HG03095 (cell line): ENCODE results near the gene SLIT1.

Experiments
- ATAC-seq: cut with Tn5 transposase; IDR thresholded peaks from one replicate; pipeline ENCODE4 v1.9.1; 2021; ENCODE audit warnings: moderate library complexity; ENCODE audit not compliant: unreplicated experiment

Gene SLIT1

DNA sequence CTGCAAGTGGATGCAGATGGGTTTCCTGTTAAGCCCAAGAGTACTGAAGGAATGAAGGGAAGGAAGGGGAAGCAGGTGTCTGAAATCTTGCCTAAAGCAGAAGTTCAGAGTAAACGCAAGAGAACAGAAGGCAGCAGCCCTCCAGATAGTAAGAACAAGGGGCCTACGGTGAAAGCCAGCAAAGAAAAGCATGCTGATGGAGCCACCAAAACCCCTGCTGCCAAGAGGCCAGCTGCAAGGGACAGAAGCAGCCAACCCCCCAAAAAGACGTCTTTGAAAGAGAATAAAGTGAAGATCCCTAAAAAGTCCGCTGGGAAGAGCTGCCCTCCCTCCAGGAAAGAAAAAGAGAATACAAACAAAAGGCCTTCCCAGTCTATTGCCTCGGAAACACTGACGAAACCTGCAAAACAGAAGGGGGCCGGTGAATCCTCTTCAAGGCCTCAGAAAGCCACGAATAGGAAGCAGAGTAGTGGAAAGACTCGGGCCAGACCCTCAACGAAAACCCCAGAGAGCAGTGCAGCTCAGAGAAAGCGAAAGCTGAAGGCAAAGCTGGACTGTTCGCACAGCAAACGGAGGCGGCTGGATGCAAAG lies 201.1 kb downstream of the SLIT1 start:
- no peak for ATAC-seq

DNA sequence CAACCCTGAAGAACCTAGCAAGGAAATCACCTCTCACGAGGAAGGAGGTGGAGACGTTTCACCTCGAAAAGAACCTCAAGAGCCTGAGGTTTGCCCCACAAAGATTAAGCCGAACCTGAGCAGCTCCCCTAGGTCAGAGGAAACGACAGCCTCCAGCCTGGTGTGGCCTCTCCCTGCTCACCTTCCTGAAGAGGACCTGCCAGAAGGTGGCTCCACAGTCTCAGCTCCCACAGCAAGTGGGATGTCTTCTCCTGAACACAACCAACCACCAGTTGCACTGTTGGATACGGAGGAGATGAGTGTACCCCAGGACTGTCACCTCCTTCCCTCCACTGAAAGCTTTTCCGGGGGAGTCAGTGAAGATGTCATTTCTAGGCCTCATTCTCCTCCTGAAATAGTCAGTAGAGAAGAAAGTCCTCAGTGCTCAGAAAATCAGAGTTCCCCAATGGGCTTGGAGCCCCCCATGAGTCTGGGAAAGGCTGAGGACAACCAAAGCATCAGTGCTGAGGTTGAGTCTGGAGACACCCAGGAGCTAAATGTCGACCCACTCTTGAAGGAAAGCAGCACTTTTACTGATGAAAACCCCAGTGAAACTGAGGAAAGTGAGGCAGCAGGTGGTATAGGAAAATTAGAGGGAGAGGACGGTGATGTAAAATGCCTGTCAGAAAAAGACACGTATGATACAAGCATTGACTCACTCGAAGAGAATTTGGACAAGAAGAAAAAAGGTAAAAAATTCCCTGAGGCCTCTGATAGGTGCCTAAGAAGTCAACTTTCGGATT lies 203.4 kb downstream of the SLIT1 start:
- no peak for ATAC-seq

DNA sequence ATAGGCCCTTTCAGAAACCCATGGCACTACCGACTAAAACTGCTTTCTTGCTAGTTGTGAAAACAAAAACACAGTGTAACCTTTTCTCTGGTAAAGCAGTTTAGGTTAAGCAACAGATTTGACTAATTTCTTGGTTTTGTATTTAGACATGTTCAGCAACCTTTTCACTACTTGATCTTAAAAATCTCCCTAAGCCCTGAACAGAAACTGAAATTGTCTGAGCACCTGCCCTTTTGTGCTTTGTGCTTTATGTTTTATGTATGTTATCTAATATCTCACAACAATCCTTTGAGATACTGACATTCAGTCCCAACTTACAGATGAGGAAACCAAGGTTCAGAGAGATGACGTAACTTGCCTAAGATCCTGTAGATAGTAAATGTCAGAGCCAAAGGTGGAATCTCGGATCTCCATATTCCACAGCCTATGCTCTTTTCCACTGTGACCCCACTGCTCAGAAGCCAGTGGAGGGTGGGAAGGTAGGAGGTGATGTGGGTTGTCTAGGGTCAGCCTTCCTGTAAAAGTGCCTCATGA lies 207.1 kb downstream of the SLIT1 start:
- ATAC-seq, result peak; percentile 73

DNA sequence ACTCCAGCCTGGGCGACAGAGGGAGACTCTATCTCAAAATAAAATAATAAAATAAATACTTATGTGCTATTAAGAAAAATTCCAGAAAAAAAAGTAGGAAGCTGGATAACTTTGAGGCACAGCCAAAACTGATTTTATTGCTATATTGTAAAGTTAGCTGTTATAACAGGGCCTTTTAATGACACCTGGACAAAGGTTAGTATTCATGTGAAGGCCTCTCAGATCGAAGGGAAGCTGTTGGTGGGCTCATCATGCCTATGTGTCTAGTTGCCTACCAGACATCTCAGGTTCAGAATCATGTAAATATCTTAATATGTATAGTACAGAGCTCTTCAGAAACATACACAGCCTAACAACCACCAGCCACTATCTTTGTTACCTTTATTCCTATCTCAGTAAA lies 210.6 kb downstream of the SLIT1 start:
- no peak for ATAC-seq

DNA sequence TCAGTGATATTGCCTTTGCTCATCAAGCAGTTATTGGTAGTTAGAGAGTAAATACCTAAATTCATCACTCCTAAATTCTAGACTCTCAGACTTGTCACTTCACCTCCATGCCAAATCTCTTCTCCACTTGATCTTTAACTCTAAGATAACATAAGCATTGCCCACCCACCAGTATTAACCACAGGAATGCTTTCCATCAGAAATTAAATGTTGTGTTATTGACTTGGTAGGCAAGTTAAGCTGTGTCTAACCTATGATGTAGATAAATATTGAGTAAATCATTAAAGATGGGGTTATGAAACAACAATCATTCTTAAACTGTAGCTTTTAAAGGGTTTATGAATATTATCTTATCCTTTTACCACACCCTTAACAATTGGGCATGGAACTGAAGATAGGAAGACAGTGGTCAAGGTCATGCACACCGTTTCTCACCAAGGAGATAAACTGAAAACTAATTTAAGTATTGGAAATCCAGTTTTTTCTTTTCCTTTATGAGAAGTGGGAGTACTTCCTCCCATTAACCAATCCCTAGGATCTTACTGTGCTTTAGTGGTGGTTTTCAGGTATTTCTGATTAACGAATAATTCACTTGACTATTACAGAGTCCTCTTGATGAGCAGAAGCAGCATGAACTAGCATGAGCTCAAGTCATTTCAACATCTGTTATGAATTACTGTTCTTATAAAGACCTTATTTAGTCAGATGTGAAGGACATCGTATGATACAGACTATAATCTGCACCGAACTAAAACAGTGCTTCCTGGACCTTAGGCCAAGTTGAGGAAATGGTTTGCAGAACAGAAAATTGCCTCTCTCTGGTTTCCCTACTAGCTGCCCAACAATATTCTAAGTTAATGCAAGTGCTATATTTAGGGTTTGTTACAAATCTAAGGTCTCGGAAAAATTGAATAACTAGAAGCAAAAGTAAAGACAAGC lies 211.7 kb downstream of the SLIT1 start:
- ATAC-seq, result no peak

DNA sequence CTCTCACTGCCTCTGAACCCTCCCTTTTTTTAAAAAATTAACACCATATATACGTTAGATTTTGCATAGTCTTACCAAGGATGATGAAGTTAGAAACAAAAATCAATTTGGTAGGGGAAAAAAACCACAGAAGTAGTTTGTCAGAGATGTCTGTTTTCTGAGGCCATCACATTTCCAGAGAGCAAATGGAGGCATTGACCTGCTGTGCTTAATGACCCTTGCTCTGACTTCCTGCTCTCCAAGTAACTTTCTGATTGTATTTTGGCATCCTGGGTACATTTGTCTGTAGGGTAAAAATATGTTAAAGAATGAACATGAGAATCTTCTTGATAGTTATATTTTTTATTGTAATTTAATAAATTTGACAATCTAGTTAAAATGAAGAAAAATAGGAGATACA lies 213.5 kb downstream of the SLIT1 start:
- ATAC-seq, result no peak

DNA sequence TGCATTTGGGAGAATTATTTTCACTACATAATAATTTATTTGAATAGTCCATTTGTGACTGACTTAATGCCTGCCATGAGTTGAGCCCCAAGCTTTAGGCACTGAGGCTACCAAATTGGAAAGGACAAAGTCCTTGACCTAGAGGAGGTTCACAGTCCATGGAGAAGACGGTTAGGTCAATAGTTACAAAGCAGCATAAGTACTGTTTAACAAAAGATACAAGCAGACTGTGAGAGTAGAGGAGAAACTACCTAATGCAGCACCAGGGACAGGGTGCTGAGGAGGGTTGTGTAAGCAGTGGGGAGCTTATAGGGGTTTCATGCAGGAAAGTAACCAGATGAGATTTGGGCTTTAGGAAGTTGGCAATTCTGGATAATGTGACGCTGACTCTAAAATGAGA lies 214.4 kb downstream of the SLIT1 start:
- no peak for ATAC-seq

DNA sequence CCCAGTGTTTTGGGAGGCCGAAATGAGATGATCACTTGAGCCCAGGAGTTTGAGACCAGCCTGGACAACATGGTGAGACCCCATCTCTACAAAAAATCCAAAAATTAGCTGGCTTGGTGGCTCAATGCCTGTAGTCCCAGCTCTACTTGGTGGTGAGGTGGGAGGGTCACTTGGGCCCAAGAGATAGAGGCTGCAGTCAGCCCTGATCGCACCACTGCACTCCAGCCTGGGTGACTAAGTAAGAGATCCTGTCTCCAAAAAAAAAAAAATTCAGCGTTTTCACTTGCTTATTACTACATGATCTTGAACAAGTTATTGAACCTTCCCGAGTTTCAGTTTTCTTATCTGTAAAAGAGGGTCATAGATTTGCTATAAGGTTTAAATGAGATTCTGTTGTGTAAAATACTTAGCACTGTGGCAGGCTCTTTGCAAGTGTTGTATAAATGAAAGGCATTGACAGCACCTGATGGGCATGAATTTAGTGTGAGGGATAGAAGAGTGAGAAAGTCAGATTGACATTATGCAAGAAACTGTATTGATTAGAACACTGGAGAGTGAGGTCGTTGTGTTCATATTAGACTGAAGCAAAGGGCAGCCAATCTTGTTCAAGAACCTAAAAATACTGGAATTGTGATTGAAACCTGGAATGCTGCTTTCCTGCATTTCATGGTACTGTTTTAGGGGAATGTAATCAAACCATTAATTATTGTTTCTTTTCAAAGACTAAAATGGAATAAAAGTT lies 216.9 kb downstream of the SLIT1 start:
- no peak for ATAC-seq

DNA sequence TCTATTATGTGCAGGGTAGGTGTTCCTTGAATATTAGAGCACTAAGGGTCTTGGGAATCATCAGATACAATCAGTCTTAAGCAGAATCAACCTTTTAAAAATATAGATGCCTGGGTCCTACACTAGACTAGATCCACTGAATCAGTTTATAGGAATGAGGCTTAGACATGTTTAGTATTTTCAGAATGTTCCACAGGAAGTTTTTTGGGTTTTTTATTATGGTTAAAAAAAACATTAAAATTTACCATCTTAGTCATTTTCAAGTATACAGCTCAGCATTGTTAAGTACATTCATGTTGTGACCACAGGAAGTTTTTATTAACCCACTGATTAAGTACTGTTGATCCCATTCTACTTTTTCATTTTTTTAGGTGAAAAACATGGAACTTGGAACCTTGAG lies 217.9 kb downstream of the SLIT1 start:
- no peak for ATAC-seq

DNA sequence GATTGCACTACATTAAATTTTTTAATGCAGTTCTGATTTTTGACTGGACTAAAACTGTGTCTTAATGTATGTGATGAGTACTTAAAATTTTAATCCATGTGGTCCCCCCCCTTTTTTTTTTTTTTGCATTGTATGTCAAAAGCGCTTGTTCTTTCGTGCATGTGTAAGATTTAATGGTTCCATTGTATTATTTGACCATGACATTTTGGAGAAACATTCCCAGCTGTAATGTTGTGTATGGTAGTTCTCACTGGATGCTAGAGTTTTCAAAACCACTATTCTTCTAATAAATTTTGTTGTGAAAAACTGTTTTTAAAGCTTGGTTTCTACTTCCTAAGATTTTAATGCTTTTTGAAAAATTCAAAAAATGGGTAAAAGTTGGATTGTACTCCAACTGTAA lies 221.6 kb downstream of the SLIT1 start:
- no peak for ATAC-seq

DNA sequence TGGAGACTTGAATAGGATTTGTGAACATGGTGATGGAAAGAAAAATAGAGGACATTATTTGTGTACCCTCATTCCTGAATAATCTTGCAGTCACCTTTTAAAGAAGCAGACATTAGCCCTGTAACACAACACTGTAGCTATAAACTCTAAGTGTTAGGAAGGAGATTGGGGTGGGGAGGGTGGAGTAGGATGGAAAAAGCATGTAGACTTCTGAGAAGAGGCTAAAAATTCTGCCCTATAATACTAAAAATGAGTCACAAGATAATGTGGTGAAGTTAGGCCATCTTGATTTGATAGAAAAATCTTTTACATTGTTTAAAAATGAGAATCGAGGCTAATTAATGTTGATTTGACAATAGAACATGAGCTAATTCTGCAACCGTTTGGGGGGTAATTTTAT lies 224.9 kb downstream of the SLIT1 start:
- ATAC-seq, result no peak

DNA sequence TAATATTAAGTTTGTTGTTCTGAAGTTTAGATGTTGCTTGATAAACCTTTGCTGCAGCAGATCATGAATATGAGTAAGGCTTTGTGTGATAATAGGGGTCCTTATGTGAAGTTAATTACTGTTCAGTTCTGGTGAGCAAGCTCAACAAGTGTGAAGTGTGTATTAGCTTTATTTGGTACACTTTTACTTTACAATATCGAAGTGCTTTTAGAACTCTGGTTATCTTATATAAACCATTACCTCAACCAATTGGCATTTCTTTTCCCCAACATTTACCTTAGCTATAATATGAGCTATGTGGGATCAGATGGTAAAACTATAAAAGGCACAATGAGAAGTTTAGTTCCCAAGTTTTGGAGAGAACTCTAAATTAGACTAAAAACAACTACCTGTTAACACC lies 226.0 kb downstream of the SLIT1 start:
- no peak for ATAC-seq

DNA sequence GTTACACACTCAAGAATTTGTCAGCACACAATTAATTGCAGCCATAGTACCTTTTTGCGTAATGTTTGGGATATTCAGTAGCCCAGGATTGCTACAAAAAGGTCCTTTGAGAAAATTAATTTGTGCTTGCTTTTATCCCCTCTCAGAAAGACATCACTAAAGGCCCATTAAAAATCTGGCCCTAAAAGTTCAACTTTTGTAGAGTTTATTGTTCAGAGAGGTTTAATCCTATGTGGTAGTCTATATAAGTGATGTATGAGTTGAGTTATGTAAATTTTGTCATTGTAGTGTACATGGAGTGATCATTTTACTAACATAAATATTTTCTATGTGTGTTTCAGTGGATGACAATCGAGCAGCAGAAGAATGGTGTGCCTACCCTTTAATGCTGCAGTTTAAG lies 227.7 kb downstream of the SLIT1 start:
- ATAC-seq, result no peak

DNA sequence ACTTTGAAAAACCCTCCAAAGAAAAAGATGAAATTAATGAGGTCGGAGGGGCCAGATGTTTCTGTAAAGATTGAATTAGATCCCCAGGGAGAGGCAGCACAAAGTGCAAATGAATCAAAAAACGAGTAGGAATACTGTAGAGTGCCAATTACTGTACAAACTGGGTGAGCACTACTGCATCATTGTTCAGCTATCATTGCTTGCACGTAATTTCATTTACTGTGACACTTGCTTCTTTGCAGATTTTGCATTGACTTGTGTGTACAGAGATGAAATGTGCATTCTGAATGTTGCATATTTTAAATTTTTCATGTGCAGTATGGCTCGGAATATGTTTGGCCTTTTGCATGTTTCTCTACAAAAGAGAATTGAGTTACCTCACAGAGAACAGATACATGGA lies 230.0 kb downstream of the SLIT1 start:
- ATAC-seq, result no peak

DNA sequence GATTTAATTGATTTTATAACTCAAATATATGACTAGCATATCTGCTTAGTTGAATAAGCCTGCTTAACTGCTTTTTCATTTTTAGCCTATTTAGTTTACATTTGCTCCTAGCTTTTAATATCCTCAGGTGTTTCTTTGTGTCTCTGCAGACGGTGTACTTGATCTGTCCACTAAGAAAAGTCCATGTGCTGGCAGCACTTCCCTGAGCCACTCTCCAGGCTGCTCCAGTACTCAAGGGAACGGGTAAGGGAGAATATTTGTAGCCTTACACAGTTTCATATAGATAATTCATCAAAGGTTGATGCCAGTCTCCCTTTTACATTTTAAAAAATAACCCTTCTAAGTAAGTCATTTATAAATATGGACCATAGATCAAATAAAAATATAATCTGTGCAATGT lies 233.8 kb downstream of the SLIT1 start:
- no peak for ATAC-seq

DNA sequence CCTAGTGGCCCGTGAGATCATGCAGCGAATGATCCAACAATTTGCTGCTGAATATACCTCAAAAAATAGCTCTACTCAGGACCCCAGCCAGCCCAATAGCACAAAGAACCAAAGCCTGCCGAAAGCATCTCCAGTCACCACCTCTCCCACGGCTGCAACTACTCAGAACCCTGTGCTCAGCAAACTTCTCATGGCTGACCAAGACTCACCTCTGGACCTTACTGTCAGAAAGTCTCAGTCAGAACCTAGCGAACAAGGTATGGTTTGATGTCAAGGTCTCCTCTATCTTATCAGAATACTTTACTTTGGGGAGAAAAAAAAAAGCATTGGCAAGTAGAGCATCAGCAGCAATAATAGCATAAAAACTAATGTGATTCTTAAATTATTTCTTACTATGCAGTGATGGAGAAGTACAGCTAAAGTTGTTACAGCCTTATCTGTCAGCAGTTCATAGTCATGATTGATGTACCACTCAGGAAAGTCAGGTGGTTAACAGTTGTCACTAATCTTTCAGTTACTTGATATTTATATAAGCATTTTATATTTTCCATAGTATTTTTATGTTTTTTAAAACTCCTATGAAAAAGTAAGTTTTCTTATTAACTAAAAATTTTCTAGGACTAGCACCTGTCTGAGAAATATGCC lies 236.6 kb downstream of the SLIT1 start:
- no peak for ATAC-seq
